ENCODE results near the gene PPEF1. TPM values are rescaled to one million over a fixed set of nuclear protein-coding genes. Genes with fewer than 3 reads are reported as not detected.

Gene PPEF1
- total RNA-seq, 2 donors from 2014 or later: 0.15 TPM; not detected in 1

GRCh38 chrX:18875256-18875878, 167.9 kb downstream of the PPEF1 start:
- H3K27ac ChIP-seq: no peak overlapping the region

GRCh38 chrX:18877469-18877868, 170.0 kb downstream of the PPEF1 start:
- TF ChIP-seq CTCF (IDR thresholded peaks at IDR 0.05): no peak
- Histone ChIP-seq H3K36me3 (no peaks in the 10 kb centered on the region), H3K4me3 (no peak overlapping the region), H3K9me3 (no peaks in the 10 kb centered on the region), H3K27ac (no peak overlapping the region), H3K27me3 (no peaks in the 10 kb centered on the region), H3K4me1 (no peaks in the 10 kb centered on the region), H3K9ac (ENCODE audit: low read depth in 2 of 2, low read length in 2 of 2) (no peak overlapping the region)
- intact Hi-C loops (cut with DNase I): no loop called here
- no peak for DNase-seq

More at GRCh38 chrX:18875256-18875878, 167.9 kb downstream of the PPEF1 start:
- no peak for TF ChIP-seq CTCF (IDR thresholded peaks at IDR 0.05)
- no peak for DNase-seq
- no peak overlapping the region for H3K9ac ChIP-seq (ENCODE audit: low read depth in 2 of 2, low read length in 2 of 2)
- H3K4me3 ChIP-seq: no peak overlapping the region
- no peaks in the 10 kb centered on the region for H3K9me3 ChIP-seq
- H3K27me3 ChIP-seq: no peaks in the 10 kb centered on the region
- H3K36me3 ChIP-seq: no peaks in the 10 kb centered on the region
- no peaks in the 10 kb centered on the region for H3K4me1 ChIP-seq
- intact Hi-C loops (cut with DNase I): no loop called here

Other genes starting within 250 kb of the PPEF1 start
- not detected for gene RS1, start 35.5 kb upstream of the PPEF1 start, total RNA-seq